ENCODE data around the gene DEPDC4.
"Not testable (repeated sequence)": the region's sequence is repeated elsewhere in the genome, so short reads cannot be mapped to it uniquely, and the experiment has no call there.

Gene DEPDC4

DNA sequence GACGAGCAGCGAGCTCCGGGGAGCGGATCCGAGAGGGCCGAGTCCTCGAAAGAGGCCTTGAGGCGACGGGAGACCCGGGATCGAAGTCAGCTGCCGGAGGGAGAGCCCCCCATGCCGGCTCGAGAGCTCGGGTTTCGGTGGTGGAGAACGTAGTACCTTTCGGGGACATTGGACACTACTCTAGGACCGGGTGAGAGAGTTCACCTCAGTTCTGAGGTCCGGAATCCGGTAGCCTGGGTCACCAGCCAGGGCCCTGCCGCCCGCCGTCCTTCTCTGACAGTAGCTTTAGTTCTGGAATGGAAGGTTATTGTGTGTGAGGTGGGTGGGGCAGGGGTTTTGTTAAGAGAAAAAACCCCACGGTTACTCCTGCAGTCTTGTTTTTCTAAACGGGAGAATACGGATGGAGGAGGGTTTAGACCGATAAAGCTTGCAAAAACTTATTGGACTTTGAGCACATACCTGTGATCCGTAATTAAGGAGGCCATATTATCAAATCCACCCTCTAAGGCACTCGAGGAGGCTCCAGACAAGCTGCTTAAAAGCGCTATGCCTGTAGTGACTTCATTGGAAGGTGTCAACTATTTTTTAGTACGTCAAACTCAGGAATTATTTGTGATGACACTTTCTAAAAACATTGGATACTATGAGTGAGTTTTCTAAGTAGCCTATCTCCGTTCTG is 863 bp upstream of the DEPDC4 start:
- peaks cover 25 to 39% of the 10 kb centered on the region in 2 experiments for H3K4me1 ChIP-seq (ENCODE audit: control insufficient read depth in 1 of 2, insufficient read depth in 1 of 2, low read depth in 1 of 2, low read length in 1 of 2)
- peak overlapping the region; percentile 97 for H3K27ac ChIP-seq

DNA sequence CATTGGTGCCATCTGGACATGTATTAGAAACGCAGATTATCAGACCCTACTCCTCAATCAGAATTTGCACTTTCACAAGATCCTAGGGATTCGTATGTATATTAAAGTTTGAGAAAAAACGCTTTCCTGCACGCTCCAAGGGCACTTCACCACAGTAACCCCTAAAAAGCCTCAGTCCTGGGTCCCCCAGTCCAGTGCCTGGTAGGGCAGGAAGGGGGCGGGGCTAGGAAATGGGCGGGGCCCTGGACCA is 369 bp downstream of the DEPDC4 start:
- Histone ChIP-seq H3K9me3 (no peaks in the 10 kb centered on the region), H3K4me1 (ENCODE audit: control insufficient read depth in 1 of 2, insufficient read depth in 1 of 2, low read depth in 1 of 2, low read length in 1 of 2) (peaks cover 25 to 33% of the 10 kb centered on the region in 2 experiments), H3K27me3 (no peaks in the 10 kb centered on the region), H3K4me3 (ENCODE audit: low read depth in 1 of 2, low read length in 1 of 2) (peak overlapping the region; percentile 75 to 98), H3K27ac (peak overlapping the region; percentile 97), H3K36me3 (no peaks in the 10 kb centered on the region)
- TF ChIP-seq, protein P1, sequence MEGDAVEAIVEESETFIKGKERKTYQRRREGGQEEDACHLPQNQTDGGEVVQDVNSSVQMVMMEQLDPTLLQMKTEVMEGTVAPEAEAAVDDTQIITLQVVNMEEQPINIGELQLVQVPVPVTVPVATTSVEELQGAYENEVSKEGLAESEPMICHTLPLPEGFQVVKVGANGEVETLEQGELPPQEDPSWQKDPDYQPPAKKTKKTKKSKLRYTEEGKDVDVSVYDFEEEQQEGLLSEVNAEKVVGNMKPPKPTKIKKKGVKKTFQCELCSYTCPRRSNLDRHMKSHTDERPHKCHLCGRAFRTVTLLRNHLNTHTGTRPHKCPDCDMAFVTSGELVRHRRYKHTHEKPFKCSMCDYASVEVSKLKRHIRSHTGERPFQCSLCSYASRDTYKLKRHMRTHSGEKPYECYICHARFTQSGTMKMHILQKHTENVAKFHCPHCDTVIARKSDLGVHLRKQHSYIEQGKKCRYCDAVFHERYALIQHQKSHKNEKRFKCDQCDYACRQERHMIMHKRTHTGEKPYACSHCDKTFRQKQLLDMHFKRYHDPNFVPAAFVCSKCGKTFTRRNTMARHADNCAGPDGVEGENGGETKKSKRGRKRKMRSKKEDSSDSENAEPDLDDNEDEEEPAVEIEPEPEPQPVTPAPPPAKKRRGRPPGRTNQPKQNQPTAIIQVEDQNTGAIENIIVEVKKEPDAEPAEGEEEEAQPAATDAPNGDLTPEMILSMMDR (IDR thresholded peaks at IDR 0.05), result no peak

More for the DNA sequence above, 863 bp upstream of the DEPDC4 start:
- H3K9me3 ChIP-seq, result no peaks in the 10 kb centered on the region
- TF ChIP-seq, protein P1 (IDR thresholded peaks at IDR 0.05), result no peak
- H3K36me3 ChIP-seq, result no peaks in the 10 kb centered on the region
- no peaks in the 10 kb centered on the region for H3K27me3 ChIP-seq
- H3K4me3 ChIP-seq (ENCODE audit: low read depth in 1 of 2, low read length in 1 of 2), result peak overlapping the region; percentile 75 to 98

DNA sequence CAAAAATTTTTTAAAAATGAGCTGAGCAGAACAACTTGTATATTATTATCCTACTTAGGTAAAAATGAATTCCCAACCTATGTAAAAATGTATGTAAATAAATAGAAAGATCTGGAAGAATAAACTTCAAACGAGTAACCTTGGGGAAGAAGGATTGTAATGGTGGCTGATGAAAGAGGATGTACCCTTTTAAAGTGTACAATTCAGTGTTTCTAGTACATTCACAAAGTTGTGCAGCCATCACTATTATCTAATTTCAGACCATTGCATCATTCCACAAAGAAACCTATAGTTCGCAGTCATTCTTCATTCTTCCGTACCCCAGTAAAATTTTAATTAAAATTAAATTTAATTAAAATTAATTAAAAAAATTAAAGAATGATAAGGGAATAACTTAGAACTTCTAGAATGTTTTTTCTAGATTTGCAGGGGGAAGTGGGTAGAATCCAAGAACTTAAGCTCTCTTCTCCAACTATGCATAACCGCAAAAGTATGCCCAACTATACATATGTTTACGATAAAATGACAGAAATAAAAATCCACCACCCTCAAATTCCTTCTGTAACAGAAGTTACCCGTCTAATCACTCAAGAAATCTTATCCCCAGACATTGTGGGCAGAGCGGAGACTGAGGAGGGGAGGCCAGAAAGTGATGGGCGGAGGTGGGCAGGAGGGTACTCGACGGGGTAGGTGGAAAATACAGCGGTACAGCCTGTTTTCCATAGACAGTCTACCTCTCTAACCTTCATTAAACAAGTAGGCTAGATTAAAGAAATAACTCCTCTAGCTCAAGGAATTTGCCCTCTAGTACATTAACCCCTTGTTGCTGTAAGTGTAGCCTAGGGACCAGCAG is 921 bp downstream of the DEPDC4 start:
- peak overlapping the region; percentile 97 for H3K27ac ChIP-seq

DNA sequence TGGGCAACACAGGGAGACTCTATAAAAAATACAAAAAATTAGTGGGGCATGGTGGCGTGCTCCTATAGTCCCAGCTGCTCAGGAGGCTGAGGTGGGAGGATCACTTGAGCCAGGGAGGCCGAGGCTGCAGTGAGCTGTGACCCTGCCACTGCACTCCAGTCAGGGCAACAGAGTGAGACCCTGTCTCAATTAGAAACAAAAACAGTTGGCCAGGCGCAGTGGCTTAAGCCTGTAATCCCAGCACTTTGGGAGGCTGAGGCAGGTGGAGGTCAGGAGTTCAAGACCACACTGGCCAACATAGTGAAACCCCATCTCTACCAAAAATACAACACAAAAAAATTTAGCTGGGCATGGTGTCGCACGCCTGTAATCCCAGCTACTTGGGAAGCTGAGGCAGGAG is 1.8 kb downstream of the DEPDC4 start:
- not testable (repeated sequence) for H3K9me3 ChIP-seq; H3K36me3 ChIP-seq; H3K27ac ChIP-seq; H3K4me3 ChIP-seq (ENCODE audit: low read depth in 1 of 2, low read length in 1 of 2); H3K27me3 ChIP-seq
- peaks cover 25 to 30% of the 10 kb centered on the region in 2 experiments for H3K4me1 ChIP-seq (ENCODE audit: control insufficient read depth in 1 of 2, insufficient read depth in 1 of 2, low read depth in 1 of 2, low read length in 1 of 2)

More for the DNA sequence above, 921 bp downstream of the DEPDC4 start:
- Histone ChIP-seq H3K4me3 (ENCODE audit: low read depth in 1 of 2, low read length in 1 of 2) (peak overlapping the region; percentile 75 to 98), H3K4me1 (ENCODE audit: control insufficient read depth in 1 of 2, insufficient read depth in 1 of 2, low read depth in 1 of 2, low read length in 1 of 2) (peaks cover 25 to 30% of the 10 kb centered on the region in 2 experiments), H3K27me3 (no peaks in the 10 kb centered on the region), H3K9me3 (no peaks in the 10 kb centered on the region), H3K36me3 (no peaks in the 10 kb centered on the region)
- TF ChIP-seq, protein P1 (IDR thresholded peaks at IDR 0.05), result no peak

- Histone ChIP-seq H3K27me3 (no peaks in the 10 kb centered on the region), H3K27ac (no peak overlapping the region)
- TF ChIP-seq, protein P1 (IDR thresholded peaks at IDR 0.05), result no peak
Observed at GRCh38 chr12:100263131-100263530, 3.7 kb downstream of the DEPDC4 start.

GRCh38 chr12:100258127-100258526 is 8.8 kb downstream of the DEPDC4 start:
- TF ChIP-seq, protein P1 (IDR thresholded peaks at IDR 0.05), result no peak
- H3K36me3 ChIP-seq, result no peaks in the 10 kb centered on the region
- H3K4me1 ChIP-seq (ENCODE audit: control insufficient read depth in 1 of 2, insufficient read depth in 1 of 2, low read depth in 1 of 2, low read length in 1 of 2), result no peaks in the 10 kb centered on the region
- no peaks in the 10 kb centered on the region for H3K9me3 ChIP-seq
- no peaks in the 10 kb centered on the region for H3K27me3 ChIP-seq
- H3K4me3 ChIP-seq (ENCODE audit: low read depth in 1 of 2, low read length in 1 of 2), result no peak overlapping the region
- no peak overlapping the region for H3K27ac ChIP-seq

More at GRCh38 chr12:100263131-100263530, 3.7 kb downstream of the DEPDC4 start:
- Histone ChIP-seq H3K36me3 (no peaks in the 10 kb centered on the region), H3K4me3 (ENCODE audit: low read depth in 1 of 2, low read length in 1 of 2) (no peak overlapping the region), H3K4me1 (ENCODE audit: control insufficient read depth in 1 of 2, insufficient read depth in 1 of 2, low read depth in 1 of 2, low read length in 1 of 2) (peaks cover 9 to 13% of the 10 kb centered on the region in 2 experiments), H3K9me3 (no peaks in the 10 kb centered on the region)
